Suprapubic skin (tissue), 4 donors: ENCODE results near the gene HS3ST2.

Experiments used
- CTCF ChIP-seq, 2 donors: fragments of 200-600 bp in 1 of 2; fragments of 450-650 bp in 1 of 2; sonication (generic) in 1 of 2; IDR thresholded peaks; one replicate each; pipeline ENCODE4 v1.5.1; 2016 to 2019; ENCODE audit warnings: antibody characterized with exemption in 2 of 2, mild to moderate bottlenecking in 1 of 2, moderate library complexity in 1 of 2
- POLR2A ChIP-seq, 2 donors: fragments of 450-650 bp; IDR thresholded peaks; one replicate each; pipeline ENCODE4 v1.6.1; 2017; ENCODE audit warnings: antibody characterized with exemption in 2 of 2, mild to moderate bottlenecking in 2 of 2, moderate library complexity in 2 of 2
- POLR2AphosphoS5 ChIP-seq, 3 donors: sonication (generic); formaldehyde crosslinking; IDR thresholded peaks; one replicate each; pipeline ENCODE4 v1.6.1; 2017; ENCODE audit warnings: antibody characterized with exemption in 3 of 3

GRCh38 chr16:22945361-22945760 lies 131.4 kb downstream of the HS3ST2 start:
- TF ChIP-seq POLR2A (IDR thresholded peaks at IDR 0.05) (no peak), CTCF (IDR thresholded peaks at IDR 0.05) (no peak), POLR2AphosphoS5 (IDR thresholded peaks at IDR 0.05) (no peak)
